ENCODE results near the gene ABHD12. TPM values are rescaled to one million over a fixed set of nuclear protein-coding genes. Genes with fewer than 3 reads are reported as not detected.

ABHD12 gene
- total and polyA plus RNA-seq, 10 of the 15 experiments (the other 5 are each of a cell fraction or from before 2014, with no cell fraction given) = 1.5 to 61.8 (median 26.7) TPM

GRCh38 chr20:25294459-25295385 is 95.9 kb downstream of the ABHD12 start:
- peaks cover 39% of the 10 kb centered on the region for H3K4me1 ChIP-seq (ENCODE audit: control insufficient read depth, insufficient read depth, low read length)
- in situ Hi-C loops (cut with MboI) = loop anchor here (5.0 to 10.0 kb wide), 2 partner anchors 98 to 450 kb away; partner anchors contain the start of gene ABHD12
- TF ChIP-seq MLLT1 (IDR thresholded peaks at IDR 0.05) (no peak), KAT2A (conservative IDR thresholded peaks at IDR 0.05; ENCODE audit: control insufficient read depth, low read depth, low read length) (no peak), YY1 (IDR thresholded peaks at IDR 0.05; ENCODE audit: low read depth, low read length) (0 out of 2 replicates have a peak, but pooled peaks have one; percentile 28), ZZZ3 (IDR thresholded peaks at IDR 0.05; ENCODE audit: control insufficient read depth, insufficient read length, low read depth) (no peak), IRF4 (IDR thresholded peaks at IDR 0.05; ENCODE audit: low read depth, low read length) (0 out of 2 replicates have a peak, but pooled peaks have one; percentile 22), PKNOX1 (IDR thresholded peaks at IDR 0.05) (peak; percentile 34; the same call in 1 of the 2 replicates), POLR2A (IDR thresholded peaks at IDR 0.05; ENCODE audit: low read depth, low read length) (peak; percentile 53; the same call in 1 of the 2 replicates), SMC3 (IDR thresholded peaks at IDR 0.05; ENCODE audit: borderline replicate concordance, low read length) (peak; percentile 60; the same call in 1 of the 2 replicates), CTCF (IDR thresholded peaks at IDR 0.05 in 2 of 3, conservative IDR thresholded peaks at IDR 0.05 in 1 of 3; ENCODE audit: control insufficient read depth in 2 of 3, extremely low read depth in 1 of 3, insufficient read depth in 1 of 3, low read depth in 3 of 3, low read length in 3 of 3) (peak; percentile 90 to 95 (median 93)), EGR1 (IDR thresholded peaks at IDR 0.05; ENCODE audit: borderline replicate concordance in 1 of 2, low read depth in 2 of 2, low read length in 2 of 2) (no peak), GATAD2B (conservative IDR thresholded peaks at IDR 0.05; ENCODE audit: low read depth) (no peak), MYB (IDR thresholded peaks at IDR 0.05; ENCODE audit: borderline replicate concordance, low read depth, low read length) (no peak), RAD21 (IDR thresholded peaks at IDR 0.05; ENCODE audit: insufficient read depth, low read depth, low read length) (peak; percentile 71), SREBF2 (IDR thresholded peaks at IDR 0.05; ENCODE audit: low read length) (no peak)

More at GRCh38 chr20:25294459-25295385, 95.9 kb downstream of the ABHD12 start:
- no peaks in the 10 kb centered on the region for H3K27me3 ChIP-seq (replicated peaks in 1 of 2; ENCODE audit: control insufficient read depth in 2 of 2, insufficient read depth in 2 of 2, low read length in 1 of 2)
- no peak overlapping the region for H3K27ac ChIP-seq (ENCODE audit: control insufficient read depth, insufficient read depth)
- intact Hi-C loops (cut with micrococcal nuclease; ENCODE audit: unreplicated experiment) = loop anchor here (1.0 kb wide), 1 partner anchor 105 kb away; no protein-coding TSS in a partner anchor
- H3K9me3 ChIP-seq (replicated peaks; ENCODE audit: control insufficient read depth, insufficient read depth, low read length) = no peaks in the 10 kb centered on the region
- peak; percentile 70 for ATAC-seq
- H3K9ac ChIP-seq (ENCODE audit: control insufficient read depth, insufficient read depth, low read length) = no peak overlapping the region
- SMC1A ChIA-PET (ENCODE audit: uncharacterized antibody, unreplicated experiment) = interaction anchor here (1.3 to 3.5 kb wide), 3 partner anchors 16 to 104 kb away, joined by 4 to 53 read pairs (median 10); no protein-coding TSS in a partner anchor
- DNase-seq (ENCODE audit: low read depth, low spot score) = no peak
- H3K4me3 ChIP-seq = no peak overlapping the region
- no peak for FAIRE-seq
- H4K20me1 ChIP-seq (ENCODE audit: control insufficient read depth, insufficient read depth) = no peaks in the 10 kb centered on the region; the same call in 1 of the 2 replicates
- POLR2A ChIA-PET = no interaction called here
- RAD21 ChIA-PET (ENCODE audit: unreplicated experiment) = interaction anchor here (1.1 to 4.9 kb wide), 4 partner anchors 24 to 113 kb away, joined by 3 to 59 read pairs (median 4); partner anchors contain the start of gene GINS1
- 57% methylated on average over 22 of the region's 22 CpGs for WGBS (ENCODE audit: insufficient coverage, insufficient replicate concordance, low lambda C conversion rate, missing lambda C conversion rate)
- no peaks in the 10 kb centered on the region for H3K79me2 ChIP-seq (ENCODE audit: control insufficient read depth, insufficient read depth, low read length)
- H2AFZ ChIP-seq (ENCODE audit: control insufficient read depth, low read depth, low read length) = no peak overlapping the region
- no peak overlapping the region for H3K4me2 ChIP-seq (ENCODE audit: control insufficient read depth, insufficient read depth)
- CTCF ChIA-PET = interaction anchor here (0.7 to 5.1 kb wide), 8 partner anchors 9 to 102 kb away, joined by 3 to 95 read pairs (median 4); partner anchors contain the start of gene PYGB
- no TSS peak for BruUV-seq (replicated peaks)
- H3K36me3 ChIP-seq (ENCODE audit: control insufficient read depth in 2 of 2, insufficient read depth in 2 of 2, low read length in 1 of 2) = peaks cover under 1 to 18% of the 10 kb centered on the region in 2 experiments; a peak in 3 of 4 replicates
